GM19043 (cell line): ENCODE measurements around the gene ABCB6.
"Not testable (repeated sequence)": the region's sequence is repeated elsewhere in the genome, so short reads cannot be mapped to it uniquely, and the experiment has no call there.

Experiments
- ATAC-seq: cut with Tn5 transposase; IDR thresholded peaks from one replicate; pipeline ENCODE4 v1.9.1; 2021; ENCODE audit warnings: low read depth; ENCODE audit not compliant: unreplicated experiment

Gene ABCB6

DNA sequence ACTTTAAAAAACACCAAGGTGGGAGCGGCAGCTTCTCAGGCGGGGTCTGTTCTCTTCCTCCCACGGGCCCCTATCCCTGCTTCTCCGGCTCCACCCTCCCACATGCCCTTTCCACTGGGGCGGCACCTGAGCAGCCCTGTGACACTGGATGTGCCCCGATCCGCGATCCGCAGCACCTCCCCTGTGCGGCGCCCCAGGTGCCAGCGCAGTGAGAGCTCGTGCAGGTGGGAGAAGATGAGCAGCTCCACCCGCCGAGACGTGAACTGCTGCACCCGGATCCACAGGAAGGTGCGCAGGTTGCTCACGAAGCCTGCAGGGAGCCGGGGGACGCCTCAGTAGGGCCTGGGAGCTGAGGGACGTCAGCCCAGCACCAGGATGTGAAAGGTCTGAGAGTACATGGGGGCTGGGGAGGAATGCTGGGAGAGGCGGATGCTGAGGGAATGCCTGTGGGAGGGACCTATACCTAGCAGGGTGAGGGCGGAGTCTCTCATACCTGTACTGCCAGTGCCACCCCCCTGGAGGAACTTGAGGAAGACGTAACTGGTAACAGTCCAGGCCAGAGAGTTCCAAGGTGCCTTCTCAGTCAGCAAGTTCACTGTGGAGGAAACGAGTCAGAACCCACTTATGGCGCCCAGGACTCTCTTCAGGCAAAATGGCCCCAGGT is 2.8 kb downstream of the ABCB6 start:
- no peak for ATAC-seq

DNA sequence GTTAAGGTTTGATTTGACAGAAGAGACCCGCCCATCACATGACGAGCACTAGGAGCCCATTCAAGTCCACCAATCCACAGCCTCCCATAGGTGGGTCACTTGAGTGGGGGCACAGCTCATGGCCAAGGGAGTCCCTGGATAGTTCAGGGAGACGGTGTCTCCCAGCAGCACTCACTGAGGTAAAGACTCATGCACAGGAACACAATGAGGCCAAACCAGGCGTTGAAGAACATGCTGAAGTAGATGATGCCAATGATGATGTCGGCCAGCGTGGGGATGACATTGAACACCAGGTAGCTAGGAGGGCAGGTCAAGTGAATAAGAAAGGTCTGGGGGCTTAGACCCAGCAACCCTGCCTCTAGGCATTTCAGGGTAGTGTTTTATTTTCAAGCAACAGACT is 4.0 kb downstream of the ABCB6 start:
- ATAC-seq = no peak

DNA sequence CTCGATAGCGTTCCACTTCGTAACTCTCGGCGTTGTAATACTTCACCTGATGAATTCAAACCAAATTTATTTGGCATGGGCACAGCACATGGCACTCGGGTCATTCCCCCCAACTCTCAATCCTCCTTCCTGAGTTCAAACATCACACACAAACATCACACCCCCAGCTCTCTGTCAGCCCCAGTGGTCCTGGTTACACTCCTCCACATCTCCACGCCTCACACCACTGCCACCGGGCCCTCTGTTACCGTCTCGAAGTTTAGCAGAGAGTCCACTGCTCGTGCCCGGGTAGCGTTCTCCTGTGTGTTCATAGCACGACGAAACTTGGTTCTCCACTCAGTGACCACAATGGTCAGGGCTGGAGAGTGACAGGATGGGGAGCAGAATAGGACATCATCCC is 4.6 kb downstream of the ABCB6 start:
- ATAC-seq = no peak

DNA sequence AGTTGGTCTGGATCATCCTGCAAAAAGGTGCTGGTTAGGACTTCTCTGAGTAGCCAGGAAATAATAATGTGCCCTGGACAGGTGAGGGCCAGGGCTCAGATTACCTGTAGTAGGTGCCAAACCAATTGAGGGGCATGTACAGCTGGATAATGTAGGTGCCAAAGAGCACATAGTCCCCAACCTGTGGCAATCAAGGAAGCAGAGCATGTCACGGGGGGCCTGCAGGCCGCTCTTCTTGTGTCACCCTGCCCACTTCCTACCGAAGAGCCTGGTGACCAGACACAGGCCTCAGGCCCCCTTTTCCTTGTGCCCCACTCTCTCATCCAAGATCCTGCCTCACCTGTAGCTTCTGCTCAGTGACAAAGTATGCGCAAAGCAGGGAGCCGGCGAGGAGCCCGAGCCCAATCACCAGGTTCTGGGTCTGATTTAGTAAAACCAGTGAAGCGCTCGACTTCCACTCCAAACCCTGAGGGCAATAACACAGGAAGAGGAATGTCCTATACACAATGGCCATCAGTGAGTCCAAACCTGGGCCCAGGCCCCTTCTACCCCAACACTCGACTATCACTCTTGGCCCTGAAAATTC is 5.2 kb downstream of the ABCB6 start:
- no peak for ATAC-seq

DNA sequence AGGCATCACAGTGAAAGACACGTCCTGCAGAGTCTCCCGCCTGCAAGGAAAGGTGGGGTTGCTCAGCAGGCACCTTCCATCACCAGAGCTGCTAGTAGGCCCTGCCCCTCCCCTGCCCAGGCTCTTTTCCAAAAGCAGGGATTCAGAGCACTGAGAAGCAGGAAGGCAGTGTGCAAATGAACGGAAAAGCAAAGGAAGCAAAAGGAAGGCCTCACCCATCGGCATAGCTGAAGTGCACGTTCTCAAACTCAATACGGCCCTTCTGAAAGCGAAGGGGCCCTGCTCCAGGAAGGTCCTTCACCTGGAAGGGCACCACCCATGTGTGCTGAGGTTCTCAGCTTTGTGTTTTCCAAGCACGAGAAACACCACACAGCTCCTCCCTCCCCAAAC is 5.7 kb downstream of the ABCB6 start:
- no peak for ATAC-seq

DNA sequence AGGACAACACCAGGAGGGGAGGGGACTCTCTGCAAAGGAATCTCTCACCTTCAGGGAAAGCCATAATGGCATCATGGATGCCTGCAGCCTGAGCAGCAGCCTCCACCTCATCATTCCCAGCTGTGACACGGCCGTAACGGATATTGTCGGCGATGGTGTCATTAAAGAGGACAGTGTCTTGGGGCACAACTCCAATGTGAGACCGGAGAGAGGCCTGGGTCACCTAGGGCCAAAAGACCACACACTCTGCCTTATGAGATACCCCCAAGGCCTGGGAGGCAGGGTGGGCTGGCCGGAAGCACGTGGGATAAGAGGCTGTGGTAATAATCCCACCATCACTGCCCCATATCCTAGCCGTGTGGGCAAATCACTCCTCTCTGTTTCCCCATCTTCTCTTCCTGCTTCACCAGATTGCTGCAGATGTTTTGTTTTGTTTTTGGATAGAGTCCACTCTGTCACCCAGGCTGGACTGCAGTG is 7.8 kb downstream of the ABCB6 start:
- ATAC-seq = no peak

DNA sequence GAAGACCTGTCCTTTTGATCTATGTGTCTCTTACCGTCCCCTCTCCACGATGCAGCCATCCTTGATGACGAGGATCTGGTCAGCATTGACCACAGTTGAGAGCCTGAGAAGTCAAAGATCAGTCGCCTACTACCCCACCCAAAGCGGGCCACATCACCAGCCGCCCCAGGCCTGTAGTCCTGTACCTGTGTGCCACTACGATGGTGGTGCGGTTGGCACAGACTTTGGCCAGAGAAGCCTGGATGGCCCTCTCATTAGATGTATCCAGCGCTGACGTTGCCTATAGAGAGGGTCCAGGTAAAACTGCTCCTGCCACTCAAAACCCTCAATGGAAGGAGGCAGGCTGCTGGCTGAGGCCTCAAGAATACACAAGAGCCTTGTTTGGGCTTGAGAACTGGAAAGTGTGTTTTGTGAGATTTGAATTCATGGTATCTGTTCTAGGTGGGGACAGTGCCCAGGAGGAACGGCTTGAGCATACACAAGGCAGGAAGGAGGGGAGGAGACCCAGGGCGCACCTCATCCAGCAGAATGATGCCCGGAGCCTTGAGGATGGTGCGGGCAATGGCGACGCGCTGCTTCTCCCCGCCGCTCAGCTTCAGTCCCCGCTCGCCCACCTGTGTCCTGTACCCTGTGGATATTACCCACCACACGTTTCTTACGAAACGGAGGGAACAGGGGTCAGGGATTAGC is 8.4 kb downstream of the ABCB6 start:
- ATAC-seq = no peak

DNA sequence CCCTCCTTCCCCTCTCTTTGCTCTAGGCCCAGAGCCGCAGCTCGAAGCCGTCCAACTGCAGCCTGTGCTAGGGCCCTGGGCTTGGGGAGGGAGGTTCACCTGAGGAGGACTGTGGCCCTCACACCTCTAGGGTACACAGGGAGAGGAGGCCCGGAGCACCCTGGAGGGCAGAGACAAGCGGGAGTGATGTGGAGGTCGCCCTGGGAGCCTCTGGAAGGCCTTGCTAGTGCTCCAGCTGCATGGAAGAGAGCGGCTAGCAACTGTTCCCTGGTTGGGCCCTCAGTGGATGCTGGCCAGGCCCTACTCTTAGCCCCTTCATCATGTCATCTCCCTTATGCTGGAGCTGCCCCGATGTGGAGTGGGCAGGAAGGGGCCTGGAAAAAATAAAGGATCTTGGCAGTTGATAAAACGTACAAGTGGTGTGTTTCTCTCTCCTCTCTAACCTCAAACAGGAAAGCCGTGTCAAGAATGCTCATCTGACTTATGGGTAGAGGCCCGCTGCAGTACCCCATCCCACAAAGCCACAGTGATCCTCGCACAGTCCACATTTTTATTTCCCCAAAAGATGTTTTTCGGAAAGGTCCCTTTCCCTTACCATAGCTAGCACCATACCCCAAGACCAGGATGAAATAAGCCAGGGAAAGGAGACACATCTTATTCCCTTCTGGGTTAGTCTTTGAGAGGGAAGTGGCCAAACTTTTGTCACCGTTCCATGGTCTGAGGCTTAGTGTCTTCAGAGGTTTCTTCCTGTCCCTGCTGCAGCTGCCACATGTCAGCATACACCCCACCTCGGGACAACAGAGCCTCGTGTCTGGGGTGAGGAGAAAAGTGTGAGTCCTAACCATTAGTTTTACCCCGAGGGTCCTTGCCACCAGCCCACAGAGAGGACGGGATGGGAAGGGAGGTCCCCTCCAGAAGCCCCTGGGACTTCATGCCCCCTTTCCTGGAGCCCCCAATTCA is 9.2 kb downstream of the ABCB6 start:
- ATAC-seq = no peak

DNA sequence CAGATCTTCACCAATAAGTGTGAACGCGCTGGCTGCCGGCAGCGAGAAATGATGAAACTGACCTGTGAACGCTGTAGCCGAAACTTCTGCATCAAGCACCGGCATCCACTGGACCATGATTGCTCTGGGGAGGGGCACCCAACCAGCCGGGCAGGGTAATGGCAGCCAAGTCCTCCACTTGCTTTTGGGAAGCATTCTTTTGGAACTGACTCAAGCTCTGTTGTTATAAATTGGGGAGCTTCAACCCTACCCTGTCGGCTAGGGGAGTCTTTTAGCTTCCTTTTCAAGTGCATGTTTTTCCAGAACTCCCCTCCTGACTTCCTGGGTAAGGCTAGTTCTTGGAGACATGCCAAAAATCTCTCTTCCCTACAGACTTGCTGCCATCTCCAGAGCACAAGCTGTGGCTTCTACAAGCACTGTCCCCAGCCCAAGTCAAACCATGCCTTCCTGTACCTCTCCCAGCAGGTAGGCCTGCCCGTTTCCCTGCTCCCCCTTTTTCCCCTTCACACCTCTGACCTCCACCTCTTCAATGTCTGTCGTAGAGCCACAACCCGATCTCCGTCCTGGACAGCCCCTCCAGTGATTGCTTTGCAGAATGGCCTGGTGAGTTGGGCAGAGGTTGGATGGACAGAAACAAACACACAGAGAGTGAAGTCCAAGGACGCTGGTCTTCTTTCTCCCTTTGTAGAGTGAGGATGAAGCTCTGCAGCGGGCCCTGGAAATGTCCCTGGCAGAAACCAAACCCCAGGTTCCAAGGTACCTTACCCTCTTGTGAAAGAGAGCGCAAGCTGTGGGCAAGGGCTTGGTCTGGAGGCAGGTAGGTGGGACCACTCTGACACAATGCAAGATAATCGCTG is 10.6 kb downstream of the ABCB6 start:
- no peak for ATAC-seq

DNA sequence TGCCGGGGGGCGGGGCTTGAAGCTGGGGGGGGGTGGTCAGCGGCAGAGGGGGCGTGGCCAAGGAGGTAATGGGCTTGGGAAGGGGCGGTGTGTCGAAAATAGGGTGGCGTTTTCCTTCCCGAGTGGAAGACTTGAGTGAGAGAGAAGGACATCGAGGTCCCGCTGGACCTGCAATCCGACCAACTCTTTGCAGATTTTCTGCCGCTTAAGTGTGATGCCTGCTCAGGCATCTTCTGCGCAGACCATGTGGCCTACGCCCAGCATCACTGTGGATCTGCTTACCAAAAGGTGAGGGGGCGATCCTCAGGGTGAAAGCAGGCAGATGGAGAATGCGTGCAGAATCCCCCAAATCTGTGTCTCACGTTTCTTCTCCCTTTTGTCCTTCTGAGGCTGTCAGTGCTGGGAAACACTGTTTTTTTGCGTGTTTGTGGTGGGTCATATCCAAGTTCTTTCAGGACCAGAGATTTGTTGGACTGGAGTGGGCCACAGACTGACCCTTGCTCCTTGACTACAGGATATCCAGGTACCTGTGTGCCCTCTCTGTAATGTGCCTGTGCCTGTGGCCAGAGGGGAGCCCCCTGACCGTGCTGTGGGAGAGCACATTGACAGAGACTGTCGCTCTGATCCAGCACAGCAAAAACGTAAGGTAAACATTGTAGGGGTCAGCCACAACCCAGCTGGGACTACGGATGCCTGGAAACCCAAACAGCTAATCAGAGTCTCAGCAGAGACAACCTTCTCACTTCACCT is 11.4 kb downstream of the ABCB6 start:
- ATAC-seq = no peak

DNA sequence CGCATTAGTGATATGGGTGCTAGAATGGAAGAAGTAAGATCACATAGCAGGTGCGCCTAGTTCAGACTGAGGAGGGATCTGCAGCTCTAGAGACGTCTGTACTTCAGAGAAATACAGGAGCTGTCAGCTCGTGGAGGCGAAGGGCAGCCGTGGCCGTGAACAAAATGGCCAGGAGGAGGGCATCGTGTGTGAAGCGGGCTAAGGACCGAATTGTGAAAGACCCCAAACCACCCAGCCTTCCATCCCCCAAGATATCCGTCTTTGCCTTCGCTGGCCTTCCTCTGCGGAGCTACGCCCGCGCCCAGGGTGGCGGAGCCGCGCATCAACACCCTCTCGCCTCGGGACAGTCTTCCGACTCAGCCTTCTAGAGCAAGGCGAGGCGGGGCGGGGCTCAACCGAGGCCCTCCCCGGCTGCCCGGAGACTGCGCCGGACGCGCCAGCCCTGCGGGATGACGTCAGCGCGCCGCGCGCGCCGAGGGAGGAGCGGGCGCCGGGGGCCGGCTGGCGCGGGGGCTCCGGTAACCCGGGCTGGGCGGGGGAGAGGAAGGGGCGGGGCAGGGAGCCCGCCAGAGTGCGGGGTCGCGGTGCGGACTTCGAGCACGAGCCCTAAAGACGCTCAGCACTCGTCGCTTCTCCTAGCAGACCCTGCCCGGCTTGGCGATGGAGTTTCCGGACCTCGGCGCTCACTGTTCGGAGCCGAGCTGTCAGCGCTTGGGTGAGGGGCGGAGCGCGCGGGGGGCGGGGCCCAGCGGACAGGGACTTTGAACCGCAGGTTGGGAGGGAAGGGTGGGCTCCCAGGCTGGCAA is 12.2 kb downstream of the ABCB6 start, which contains the start of gene ZFAND2B:
Gene ZFAND2B, plus strand, starts transcription at position 455 of the 806 bp plus-strand sequence. Its CDS starts 206 bp downstream, at position 661.
- peak; percentile 97 for ATAC-seq

DNA sequence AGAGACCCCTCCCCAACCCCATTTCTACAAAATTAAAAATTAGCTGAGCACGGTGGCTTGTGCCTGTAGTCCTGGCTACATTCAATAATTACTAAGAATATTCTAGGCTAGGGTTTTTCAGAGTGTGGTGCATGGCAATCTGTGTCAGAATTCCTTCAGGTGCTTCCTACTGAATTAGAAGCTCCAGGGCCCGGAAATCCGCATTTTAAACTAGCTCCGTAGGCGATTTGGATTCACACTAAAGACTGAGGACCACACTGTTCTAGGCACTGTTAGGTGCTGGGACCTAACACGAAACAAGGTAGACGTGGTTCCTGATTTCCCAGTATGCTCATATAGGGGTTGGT is 12.8 kb downstream of the ABCB6 start:
- ATAC-seq = no peak

DNA sequence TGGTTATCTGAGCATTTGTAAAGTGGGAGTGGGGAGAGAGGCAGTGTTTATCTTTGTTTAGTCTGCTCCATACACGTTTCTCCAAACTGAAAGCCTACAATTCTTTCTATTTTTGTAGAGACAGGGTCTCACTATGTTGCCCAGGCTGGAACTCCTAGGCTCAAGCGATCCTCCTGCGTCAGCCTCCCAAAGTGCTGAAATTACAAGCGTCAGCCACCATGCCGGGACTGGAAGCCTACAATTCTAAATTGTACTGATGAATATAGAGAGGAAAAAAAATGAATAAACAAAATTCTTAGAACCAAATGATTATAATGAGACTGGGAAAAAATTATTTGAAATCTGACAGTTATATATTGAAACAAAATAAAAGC is 13.6 kb downstream of the ABCB6 start:
- no peak for ATAC-seq

DNA sequence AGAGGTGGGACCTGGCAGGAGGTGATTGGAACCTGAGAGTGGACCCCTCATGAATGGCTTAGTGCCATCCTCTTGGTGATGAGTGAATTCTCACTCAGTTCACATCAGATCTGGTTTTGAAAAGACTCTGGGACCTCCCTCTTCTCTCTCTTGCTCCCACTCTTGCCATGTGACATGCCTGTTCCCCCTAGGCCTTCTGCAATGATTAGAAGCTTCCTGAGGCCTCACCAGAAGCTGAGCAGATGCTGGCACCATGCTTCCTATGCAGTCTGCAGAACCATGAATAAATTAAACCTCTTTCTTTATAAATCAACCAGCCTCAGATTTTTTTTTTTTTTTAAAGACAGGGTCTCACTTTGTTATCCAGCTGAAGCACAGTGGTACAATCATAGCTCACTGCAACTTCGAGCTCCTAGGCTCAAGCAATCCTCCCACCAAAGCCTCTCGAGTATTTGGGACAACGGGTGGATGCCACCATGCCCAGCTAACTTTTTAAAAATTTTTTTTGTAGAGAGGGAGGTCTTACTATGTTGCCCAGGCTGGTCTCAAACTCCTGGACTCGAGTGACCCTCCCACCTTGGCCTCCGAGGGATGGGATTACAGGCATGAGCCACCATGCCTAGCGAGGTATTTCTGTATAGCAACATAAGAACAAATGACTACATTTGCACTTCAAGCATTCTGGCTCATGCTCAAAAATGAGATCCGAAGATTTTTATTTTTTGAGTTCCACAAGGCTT is 14.2 kb downstream of the ABCB6 start:
- no peak for ATAC-seq

DNA sequence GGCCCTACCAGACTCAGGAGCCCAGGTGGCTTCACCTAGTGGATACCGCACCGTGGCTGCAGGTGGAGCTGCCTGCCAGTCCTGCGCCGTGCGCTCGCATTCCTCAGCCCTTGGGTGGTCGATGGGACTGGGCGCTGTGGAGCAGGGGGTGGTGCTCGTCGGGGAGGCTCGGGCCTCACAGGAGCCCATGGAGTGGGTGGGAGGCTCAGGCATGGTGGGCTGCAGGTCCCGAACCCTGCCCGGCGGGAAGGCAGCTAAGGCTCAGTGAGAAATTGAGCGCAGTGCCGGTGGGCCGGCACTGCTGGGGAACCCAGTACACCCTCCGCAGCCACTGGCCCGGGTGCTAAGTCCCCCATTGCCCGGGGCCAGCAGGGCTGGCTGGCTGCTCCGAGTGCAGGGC is 17.4 kb downstream of the ABCB6 start:
- not testable (repeated sequence) for ATAC-seq

DNA sequence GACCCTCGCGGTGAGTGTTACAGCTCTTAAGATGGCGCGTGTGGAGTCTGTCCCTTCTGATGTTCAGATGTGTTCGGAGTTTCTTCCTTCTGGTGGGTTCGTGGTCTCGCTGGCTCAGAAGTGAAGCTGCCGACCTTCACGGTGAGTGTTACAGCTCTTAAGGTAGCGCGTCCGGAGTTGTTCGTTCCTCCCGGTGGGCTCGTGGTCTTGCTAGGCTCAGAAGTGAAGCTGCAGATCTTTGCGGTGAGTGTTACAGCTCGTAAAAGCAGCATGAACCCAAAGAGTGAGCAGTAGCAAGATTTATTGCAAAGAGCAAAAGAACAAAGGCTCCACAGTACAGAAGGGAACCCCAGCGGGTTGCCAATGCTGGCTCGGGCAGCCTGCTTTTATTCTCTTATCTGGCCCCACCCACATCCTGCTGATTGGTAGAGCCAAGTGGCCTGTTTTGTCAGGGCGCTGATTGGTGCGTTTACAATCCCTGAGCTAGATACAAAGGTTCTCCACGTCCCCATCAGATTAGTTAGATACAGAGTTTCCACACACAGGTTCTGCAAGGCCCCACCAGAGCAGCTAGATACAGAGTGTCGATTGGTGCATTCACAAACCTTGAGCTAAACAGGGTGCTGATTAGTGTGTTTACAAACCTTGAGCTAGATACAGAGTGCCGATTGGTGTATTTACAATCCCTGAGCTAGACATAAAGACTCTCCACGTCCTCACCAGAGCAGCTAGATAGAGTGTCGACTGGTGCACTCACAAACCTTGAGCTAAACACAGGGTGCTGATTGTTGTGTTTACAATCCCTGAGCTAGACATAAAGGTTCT is 18.0 kb downstream of the ABCB6 start:
- not testable (repeated sequence) for ATAC-seq
